Endometrium (tissue), 2 donors: ENCODE data around the gene CELF2.
"Not testable (repeated sequence)": the region's sequence is repeated elsewhere in the genome, so short reads cannot be mapped to it uniquely, and the experiment has no call there.

Source experiments
- FAIRE-seq: peaks from 2 replicates; lab custom pipeline; 2012; peaks lifted over from hg19 to GRCh38; lab: Jason Lieb, UNC
- donor health status: control.
- donor health status: control.

The CELF2 gene

GRCh38 chr10:11097686-11098085 is 80.0 kb downstream of the CELF2 start:
- no peak for FAIRE-seq

- no peak for FAIRE-seq
Observed at GRCh38 chr10:11098666-11099065, 81.0 kb downstream of the CELF2 start.

- no peak for FAIRE-seq
Observed at GRCh38 chr10:11104772-11105675, 87.4 kb downstream of the CELF2 start.

- no peak for FAIRE-seq
Observed at GRCh38 chr10:11105676-11106004, 88.0 kb downstream of the CELF2 start.

- FAIRE-seq, result no peak
Observed at GRCh38 chr10:11106621-11107374, 89.1 kb downstream of the CELF2 start.

GRCh38 chr10:11107948-11108347 is 90.3 kb downstream of the CELF2 start:
- no peak for FAIRE-seq

GRCh38 chr10:11108356-11108755 is 90.7 kb downstream of the CELF2 start:
- no peak for FAIRE-seq

- no peak for FAIRE-seq
Observed at GRCh38 chr10:11109590-11109989, 91.9 kb downstream of the CELF2 start.

- FAIRE-seq, result no peak
Observed at GRCh38 chr10:11110539-11110938, 92.9 kb downstream of the CELF2 start.

GRCh38 chr10:11111490-11111889 is 93.8 kb downstream of the CELF2 start:
- FAIRE-seq, result no peak

GRCh38 chr10:11112718-11113117 is 95.0 kb downstream of the CELF2 start:
- no peak for FAIRE-seq

- no peak for FAIRE-seq
Observed at GRCh38 chr10:11113156-11113555, 95.5 kb downstream of the CELF2 start.

- no peak for FAIRE-seq
Observed at GRCh38 chr10:11114269-11114668, 96.6 kb downstream of the CELF2 start.

GRCh38 chr10:11115337-11115736 is 97.7 kb downstream of the CELF2 start:
- FAIRE-seq, result no peak

GRCh38 chr10:11116361-11116760 is 98.7 kb downstream of the CELF2 start:
- no peak for FAIRE-seq

- no peak for FAIRE-seq
Observed at GRCh38 chr10:11116817-11117216, 99.1 kb downstream of the CELF2 start.

- FAIRE-seq, result no peak
Observed at GRCh38 chr10:11118686-11119085, 101.0 kb downstream of the CELF2 start.

GRCh38 chr10:11119843-11120242 is 102.2 kb downstream of the CELF2 start:
- no peak for FAIRE-seq

- no peak for FAIRE-seq
Observed at GRCh38 chr10:11120711-11121110, 103.0 kb downstream of the CELF2 start.

- FAIRE-seq, result not testable (repeated sequence)
Observed at GRCh38 chr10:11123892-11124291, 106.2 kb downstream of the CELF2 start.

GRCh38 chr10:11125004-11125403 is 107.3 kb downstream of the CELF2 start:
- FAIRE-seq, result no peak

GRCh38 chr10:11127017-11127416 is 109.3 kb downstream of the CELF2 start:
- FAIRE-seq, result not testable (repeated sequence)

GRCh38 chr10:11131112-11131639 is 113.5 kb downstream of the CELF2 start:
- no peak for FAIRE-seq
